Naive thymus-derived CD8-positive, alpha-beta T cell (primary cell): ENCODE data around the gene OPCML. TPM values are rescaled to one million over a fixed set of nuclear protein-coding genes. Genes with fewer than 3 reads are reported as not detected.

Source experiments
- ATAC-seq, 2 donors: fragments of 150-1000 bp; cut with Tn5 transposase in 1 of 2; sonication (Bioruptor Pico), chemical (Tn5 transposase) in 1 of 2; 1 replicate in 1 of 2; 2 replicates in 1 of 2; pipeline ENCODE4 v1.10.0; 2021; ENCODE audit warnings: mild to moderate bottlenecking in 2 of 2, moderate library complexity in 2 of 2
- POLR2A ChIA-PET: fragments of 350-600 bp; sonication (Branson Sonifier 250); formaldehyde crosslinking; loops from one replicate; lab custom pipeline; 2021; ENCODE audit warnings: antibody characterized with exemption; lab: Charles Lee
- DNase-seq, 10 donors: peaks; one replicate each; pipeline versions ENCODE4 v3.0.0 to v3.0.0-alpha.2; 2020 to 2022
- H3K27ac Mint-ChIP-seq, 10 donors: one replicate each; pipeline ENCODE4 v1.8.0; 2020 to 2022; ENCODE audit warnings: mild to moderate bottlenecking in 10 of 10, mixed read lengths in 10 of 10, moderate library complexity in 4 of 10, inconsistent platforms in 1 of 10
- H3K27me3 Mint-ChIP-seq, 5 donors: one replicate each; pipeline ENCODE4 v1.8.0; 2021 to 2022; ENCODE audit warnings: mixed read lengths in 5 of 5
- H3K36me3 Mint-ChIP-seq, 3 donors: one replicate each; pipeline ENCODE4 v1.8.0; 2020 to 2022; ENCODE audit warnings: mixed read lengths in 3 of 3, mild to moderate bottlenecking in 2 of 3, inconsistent platforms in 1 of 3
- H3K4me1 Mint-ChIP-seq, 4 donors: one replicate each; pipeline ENCODE4 v1.8.0; 2021 to 2022; ENCODE audit warnings: mixed read lengths in 4 of 4
- H3K4me3 Mint-ChIP-seq, 10 donors: one replicate each; pipeline ENCODE4 v1.8.0; 2020 to 2022; ENCODE audit warnings: mild to moderate bottlenecking in 10 of 10, mixed read lengths in 10 of 10, moderate library complexity in 6 of 10, inconsistent platforms in 1 of 10
- H3K9me3 Mint-ChIP-seq, 9 donors: one replicate each; pipeline ENCODE4 v1.8.0; 2020 to 2022; ENCODE audit warnings: mixed read lengths in 9 of 9, mild to moderate bottlenecking in 3 of 9, inconsistent platforms in 1 of 9, moderate library complexity in 1 of 9
- polyA plus RNA-seq, 3 donors: library from polyadenylated mRNA; unstranded; fragments of 300-500 nt; fragmentation: Illumina TruSeq; gene quantifications; one replicate each; pipeline ENCODE4 v1.2.3, GENCODE V29; 2021
- total RNA-seq, 8 experiments: library from RNA in 2 of 8; stranded (reverse) in 2 of 8; gene quantifications; one replicate each; pipeline ENCODE4 v1.2.3 and lab custom pipeline; 2021 to 2026

OPCML gene
- total and polyA plus RNA-seq, 5 experiments from 2014 or later, result not detected

DNA sequence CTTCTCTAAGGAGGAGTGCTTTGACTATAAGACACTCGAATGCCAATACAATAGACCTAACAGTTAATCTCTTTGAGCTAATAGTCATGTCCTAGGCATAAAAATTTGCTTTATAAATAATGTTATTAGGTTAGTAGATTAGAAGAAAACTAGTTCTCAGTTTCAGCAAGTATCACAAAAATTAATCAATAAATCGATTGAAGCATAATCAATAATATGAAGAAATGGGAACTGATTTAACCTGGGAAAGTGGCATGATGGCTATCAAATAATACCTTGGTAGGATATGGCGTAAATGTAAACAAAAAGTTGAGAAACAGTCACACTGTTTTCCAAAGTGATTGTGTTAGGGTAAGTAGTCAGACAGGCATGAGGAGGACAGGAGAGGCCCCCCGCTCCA lies 676.3 kb downstream of the OPCML start:
- no peak for DNase-seq
- Mint-ChIP-seq H3K36me3 (no peaks in the 10 kb centered on the region), H3K27me3 (peaks cover 0 to 10% (median 2%) of the 10 kb centered on the region in 5 donors), H3K27ac (no peak overlapping the region), H3K9me3 (peaks cover 0 to 5% (median 0%) of the 10 kb centered on the region in 9 donors), H3K4me1 (no peaks in the 10 kb centered on the region), H3K4me3 (no peak overlapping the region)
- POLR2A ChIA-PET, result no interaction called here
- ATAC-seq, result no peak

DNA sequence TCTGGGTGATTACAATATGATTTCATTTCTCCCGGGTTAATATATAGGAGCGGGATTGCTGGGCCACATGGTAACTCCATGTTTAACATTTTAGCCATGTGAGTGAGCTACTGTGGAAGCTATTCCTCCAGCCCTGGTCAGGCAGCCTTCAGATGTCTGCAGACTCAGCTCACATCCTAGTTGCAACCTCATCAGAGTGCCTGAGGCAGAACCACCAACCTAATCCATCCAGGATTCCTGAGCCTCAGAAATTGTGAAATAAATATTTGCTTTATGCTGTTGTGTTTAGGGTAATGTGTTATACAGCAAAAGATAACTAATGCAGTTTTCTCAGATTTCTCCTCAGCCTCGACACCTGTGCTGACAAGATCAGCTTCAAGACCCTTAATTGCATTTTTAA lies 676.8 kb downstream of the OPCML start:
- POLR2A ChIA-PET, result no interaction called here
- ATAC-seq, result no peak
- H3K27ac Mint-ChIP-seq, result no peak overlapping the region

DNA sequence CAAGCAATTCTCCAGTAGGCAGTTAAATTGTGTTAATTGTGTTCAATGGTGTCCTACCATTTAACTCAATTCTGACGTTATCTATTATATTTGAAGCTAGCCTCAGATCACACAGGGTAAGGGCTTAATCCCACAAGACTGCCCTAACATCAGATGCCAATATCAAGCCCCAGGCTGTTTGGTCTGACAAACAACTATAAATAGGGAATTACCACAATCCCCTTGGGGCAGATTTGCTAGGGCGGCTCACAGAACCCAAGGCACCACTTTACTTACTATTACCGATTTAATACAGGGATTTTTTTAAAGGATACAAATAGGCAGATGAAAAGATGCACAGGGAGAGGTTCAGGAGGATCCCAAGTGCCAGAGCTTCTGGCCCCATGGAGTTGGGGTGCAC lies 678.4 kb downstream of the OPCML start:
- H3K36me3 Mint-ChIP-seq, result no peaks in the 10 kb centered on the region
- H3K9me3 Mint-ChIP-seq, result peaks cover 0 to 5% (median 0%) of the 10 kb centered on the region in 9 donors
- POLR2A ChIA-PET, result no interaction called here
- ATAC-seq (no peak), DNase-seq (no peak)
- H3K4me3 Mint-ChIP-seq, result no peak overlapping the region
- no peak overlapping the region for H3K27ac Mint-ChIP-seq
- H3K4me1 Mint-ChIP-seq, result no peaks in the 10 kb centered on the region
- peaks cover 0 to 21% (median 3%) of the 10 kb centered on the region in 5 donors for H3K27me3 Mint-ChIP-seq

More for the DNA sequence above, 676.8 kb downstream of the OPCML start:
- Mint-ChIP-seq H3K4me3 (no peak overlapping the region), H3K36me3 (no peaks in the 10 kb centered on the region), H3K27me3 (peaks cover 0 to 10% (median 2%) of the 10 kb centered on the region in 5 donors), H3K9me3 (peaks cover 0 to 5% (median 0%) of the 10 kb centered on the region in 9 donors), H3K4me1 (no peaks in the 10 kb centered on the region)
- no peak for DNase-seq

DNA sequence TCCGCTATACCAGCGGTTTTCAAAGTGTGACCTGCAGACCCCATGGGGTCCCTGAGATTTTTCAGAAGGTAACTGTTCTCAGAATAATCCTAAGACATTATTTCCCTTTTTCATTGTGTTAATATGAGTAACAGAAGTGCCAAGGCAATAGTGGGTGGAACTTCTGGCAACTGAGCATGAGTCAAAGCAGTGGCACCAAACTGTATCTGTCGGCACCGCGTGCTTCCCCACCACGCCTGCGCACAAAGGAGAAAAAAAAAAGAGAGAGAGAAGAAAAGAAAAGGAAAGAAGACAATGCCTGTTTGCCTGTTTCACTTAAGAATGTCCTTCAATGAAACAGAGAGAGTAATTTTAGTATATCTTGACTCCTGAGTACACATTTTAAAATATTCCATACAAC lies 679.9 kb downstream of the OPCML start:
- H3K4me3 Mint-ChIP-seq, result no peak overlapping the region
- peaks cover 0 to 18% (median 2%) of the 10 kb centered on the region in 5 donors for H3K27me3 Mint-ChIP-seq
- ATAC-seq (no peak), DNase-seq (no peak)
- H3K27ac Mint-ChIP-seq, result no peak overlapping the region
- peaks cover 0 to 5% (median 0%) of the 10 kb centered on the region in 9 donors for H3K9me3 Mint-ChIP-seq
- POLR2A ChIA-PET, result no interaction called here
- no peaks in the 10 kb centered on the region for H3K36me3 Mint-ChIP-seq
- H3K4me1 Mint-ChIP-seq, result no peaks in the 10 kb centered on the region

DNA sequence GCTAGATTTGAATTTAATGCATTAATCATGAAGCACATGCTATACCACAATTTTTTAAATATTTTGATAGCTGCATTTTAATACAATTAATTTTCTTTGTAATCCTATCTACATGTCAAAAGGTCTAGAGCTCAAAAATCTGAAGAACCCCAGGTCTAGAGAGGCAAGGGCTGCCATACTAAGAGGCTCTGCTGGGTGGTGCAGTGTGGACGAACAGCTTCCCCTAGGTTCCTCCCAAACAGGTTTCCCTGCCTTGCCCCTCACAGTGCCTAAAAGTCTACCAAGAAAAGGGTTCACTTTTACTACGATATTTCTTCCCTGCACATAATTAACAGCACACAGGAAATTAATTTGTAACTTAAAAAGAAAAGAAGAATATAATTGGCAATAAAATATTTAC lies 681.1 kb downstream of the OPCML start:
- Mint-ChIP-seq H3K4me1 (no peaks in the 10 kb centered on the region), H3K4me3 (no peak overlapping the region), H3K27ac (no peak overlapping the region), H3K9me3 (peaks cover 0 to 5% (median 0%) of the 10 kb centered on the region in 9 donors), H3K36me3 (no peaks in the 10 kb centered on the region), H3K27me3 (peaks cover 0 to 18% (median 2%) of the 10 kb centered on the region in 5 donors)
- POLR2A ChIA-PET, result no interaction called here
- ATAC-seq (no peak), DNase-seq (no peak)

DNA sequence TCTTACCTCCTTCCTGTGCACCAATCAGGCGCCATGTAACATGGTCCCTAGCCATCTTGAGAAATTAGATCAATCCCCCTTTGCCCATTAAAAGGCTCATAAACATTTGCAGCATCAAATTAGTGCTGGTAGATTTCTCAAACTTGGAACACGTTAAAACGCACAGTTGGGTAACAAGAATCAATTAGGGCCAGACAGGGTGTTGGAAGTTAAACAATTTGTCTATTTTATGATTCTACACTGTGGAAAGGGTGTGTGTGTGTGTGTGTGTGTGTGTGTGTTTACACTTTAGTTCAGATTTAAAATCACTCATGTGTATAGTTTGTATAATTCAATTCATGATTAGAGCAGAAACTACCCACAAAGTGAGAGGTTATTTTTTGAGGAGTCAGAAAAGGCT lies 682.0 kb downstream of the OPCML start:
- POLR2A ChIA-PET, result no interaction called here
- DNase-seq (no peak), ATAC-seq (no peak)
- peaks cover 0 to 18% (median 0%) of the 10 kb centered on the region in 5 donors for H3K27me3 Mint-ChIP-seq
- no peaks in the 10 kb centered on the region for H3K4me1 Mint-ChIP-seq
- H3K4me3 Mint-ChIP-seq, result no peak overlapping the region
- H3K27ac Mint-ChIP-seq, result no peak overlapping the region
- no peaks in the 10 kb centered on the region for H3K36me3 Mint-ChIP-seq
- peaks cover 0 to 5% (median 0%) of the 10 kb centered on the region in 9 donors for H3K9me3 Mint-ChIP-seq

DNA sequence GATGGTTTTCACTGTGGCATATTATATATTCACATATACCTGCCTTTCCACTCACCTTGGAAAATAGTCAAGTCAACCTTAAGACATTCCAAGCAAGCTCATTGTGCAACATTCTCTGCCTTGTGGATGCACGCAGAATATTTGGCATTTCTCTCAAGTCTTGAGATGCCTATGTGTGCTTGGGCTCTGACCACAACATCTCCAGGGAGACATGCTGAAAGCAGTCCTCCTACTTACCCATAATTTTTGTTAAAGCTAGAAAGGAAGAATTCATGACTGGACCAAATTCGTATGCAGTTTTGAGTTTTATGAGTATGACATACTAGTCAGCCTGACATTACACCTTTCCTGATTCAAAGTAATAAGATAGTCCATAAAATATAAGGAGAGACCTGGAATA lies 684.0 kb downstream of the OPCML start:
- peaks cover 0 to 5% (median 0%) of the 10 kb centered on the region in 9 donors for H3K9me3 Mint-ChIP-seq
- no peak overlapping the region for H3K4me3 Mint-ChIP-seq
- DNase-seq (no peak), ATAC-seq (no peak)
- no peaks in the 10 kb centered on the region for H3K36me3 Mint-ChIP-seq
- no peaks in the 10 kb centered on the region for H3K4me1 Mint-ChIP-seq
- H3K27me3 Mint-ChIP-seq, result peaks cover 0 to 18% (median 0%) of the 10 kb centered on the region in 5 donors
- POLR2A ChIA-PET, result no interaction called here
- H3K27ac Mint-ChIP-seq, result no peak overlapping the region

DNA sequence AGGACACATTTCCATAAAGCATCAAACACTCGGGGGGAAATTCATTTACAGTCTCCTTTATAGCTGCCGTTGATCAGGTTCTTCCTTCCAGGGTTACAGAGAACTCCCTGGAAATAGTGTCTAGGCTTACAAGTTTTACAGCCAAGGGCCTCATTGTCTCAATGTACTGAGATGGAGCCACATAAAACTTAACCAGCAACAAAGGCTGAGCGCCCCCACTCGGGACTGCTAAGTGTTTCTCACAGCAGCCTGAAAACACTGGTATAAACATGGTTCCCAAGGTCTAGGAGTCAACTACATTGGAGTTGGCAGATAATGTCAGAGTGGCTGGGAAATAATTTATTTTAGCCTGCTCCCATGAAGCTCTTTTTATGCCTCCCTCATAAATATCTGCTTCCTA lies 686.2 kb downstream of the OPCML start:
- H3K36me3 Mint-ChIP-seq, result no peaks in the 10 kb centered on the region
- H3K4me1 Mint-ChIP-seq, result no peaks in the 10 kb centered on the region
- peaks cover 0 to 2% (median 0%) of the 10 kb centered on the region in 9 donors for H3K9me3 Mint-ChIP-seq
- POLR2A ChIA-PET, result no interaction called here
- H3K27me3 Mint-ChIP-seq, result peaks cover 0 to 18% (median 0%) of the 10 kb centered on the region in 5 donors
- DNase-seq (no peak), ATAC-seq (no peak)
- H3K4me3 Mint-ChIP-seq, result no peak overlapping the region
- no peak overlapping the region for H3K27ac Mint-ChIP-seq

DNA sequence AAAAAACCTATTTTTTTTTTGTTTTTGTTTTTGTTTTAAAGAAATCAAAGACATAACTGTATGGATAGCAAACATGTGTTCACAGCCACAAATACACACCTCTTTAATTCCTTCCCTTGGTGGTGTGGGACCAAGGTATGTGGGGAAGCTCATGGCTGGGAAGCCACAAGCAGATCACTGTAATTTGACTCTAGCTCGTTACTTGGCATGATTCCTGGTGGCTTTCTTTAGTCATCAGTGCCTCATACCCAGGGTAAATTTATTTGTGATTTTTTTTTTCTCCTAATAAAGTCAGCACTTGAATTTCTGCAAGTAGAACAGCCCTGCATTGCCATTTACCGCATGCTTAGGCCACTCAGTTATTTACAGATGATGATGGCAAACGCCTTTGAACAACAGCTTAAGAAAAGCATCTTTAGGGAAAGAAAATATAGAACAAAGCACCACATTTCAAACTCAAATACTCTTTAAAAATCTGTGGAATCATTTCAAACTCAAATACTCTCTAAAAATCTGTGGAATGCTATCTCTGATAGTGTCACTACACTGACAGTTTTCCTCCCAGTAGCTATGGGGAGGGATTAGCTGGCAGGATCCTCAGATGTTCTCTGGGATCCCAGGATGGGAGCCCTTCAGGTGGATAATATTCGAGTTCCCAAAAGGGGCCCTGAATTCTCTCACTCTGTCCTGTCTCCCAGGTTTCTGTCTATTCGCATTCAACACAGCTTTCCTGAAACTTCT lies 687.2 kb downstream of the OPCML start:
- Mint-ChIP-seq H3K36me3 (no peaks in the 10 kb centered on the region), H3K9me3 (peaks cover 0 to 2% (median 0%) of the 10 kb centered on the region in 9 donors), H3K27me3 (peaks cover 0 to 18% (median 0%) of the 10 kb centered on the region in 5 donors), H3K27ac (no peak overlapping the region), H3K4me3 (no peak overlapping the region), H3K4me1 (no peaks in the 10 kb centered on the region)
- ATAC-seq (no peak), DNase-seq (no peak)
- POLR2A ChIA-PET, result no interaction called here

DNA sequence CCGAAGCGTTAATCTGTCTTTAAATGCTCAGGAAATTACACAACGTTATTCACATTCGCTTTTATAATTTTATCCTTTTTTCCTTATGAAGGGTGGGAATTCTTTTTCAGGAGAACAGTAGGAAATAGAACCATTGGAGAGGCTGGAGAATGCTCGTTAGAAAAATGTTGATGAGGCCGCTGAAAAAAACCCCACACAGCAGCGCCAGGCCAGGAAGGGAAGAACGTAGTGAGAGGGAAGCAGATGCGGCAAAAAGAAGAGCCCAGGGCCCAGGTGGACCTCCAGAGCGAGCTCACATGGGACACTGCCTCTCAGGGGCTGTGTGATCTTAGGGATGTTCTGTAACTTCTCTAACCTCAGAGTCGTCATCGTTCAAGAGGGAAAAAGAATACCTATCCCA lies 691.6 kb downstream of the OPCML start:
- POLR2A ChIA-PET, result no interaction called here
- H3K27ac Mint-ChIP-seq, result no peak overlapping the region
- peaks cover 0 to 3% (median 0%) of the 10 kb centered on the region in 9 donors for H3K9me3 Mint-ChIP-seq
- H3K4me1 Mint-ChIP-seq, result no peaks in the 10 kb centered on the region
- no peak overlapping the region for H3K4me3 Mint-ChIP-seq
- peaks cover 0 to 2% (median 0%) of the 10 kb centered on the region in 3 donors for H3K36me3 Mint-ChIP-seq
- DNase-seq, result no peak
- H3K27me3 Mint-ChIP-seq, result peaks cover 0 to 3% (median 2%) of the 10 kb centered on the region in 5 donors
- ATAC-seq, result no peak

DNA sequence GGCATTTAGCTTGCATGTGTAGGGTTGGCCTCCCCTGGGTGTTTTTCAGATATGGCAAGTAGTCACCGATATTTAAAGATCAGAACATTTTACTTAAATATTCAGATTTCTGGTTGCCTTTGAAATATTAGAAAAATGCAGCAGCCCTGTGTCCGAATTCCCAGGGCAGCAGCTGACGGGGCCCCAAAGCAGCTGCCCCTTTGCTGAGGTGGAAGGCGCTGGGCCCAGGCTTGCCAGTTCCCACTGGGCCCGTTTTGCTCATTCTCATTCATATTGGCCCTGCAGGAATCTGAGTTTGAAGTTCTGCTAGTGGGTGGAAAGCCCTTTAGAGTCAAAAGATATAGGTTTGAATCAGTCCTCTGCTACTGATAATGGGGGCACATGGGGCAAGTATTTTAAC lies 692.1 kb downstream of the OPCML start:
- no peak for DNase-seq

DNA sequence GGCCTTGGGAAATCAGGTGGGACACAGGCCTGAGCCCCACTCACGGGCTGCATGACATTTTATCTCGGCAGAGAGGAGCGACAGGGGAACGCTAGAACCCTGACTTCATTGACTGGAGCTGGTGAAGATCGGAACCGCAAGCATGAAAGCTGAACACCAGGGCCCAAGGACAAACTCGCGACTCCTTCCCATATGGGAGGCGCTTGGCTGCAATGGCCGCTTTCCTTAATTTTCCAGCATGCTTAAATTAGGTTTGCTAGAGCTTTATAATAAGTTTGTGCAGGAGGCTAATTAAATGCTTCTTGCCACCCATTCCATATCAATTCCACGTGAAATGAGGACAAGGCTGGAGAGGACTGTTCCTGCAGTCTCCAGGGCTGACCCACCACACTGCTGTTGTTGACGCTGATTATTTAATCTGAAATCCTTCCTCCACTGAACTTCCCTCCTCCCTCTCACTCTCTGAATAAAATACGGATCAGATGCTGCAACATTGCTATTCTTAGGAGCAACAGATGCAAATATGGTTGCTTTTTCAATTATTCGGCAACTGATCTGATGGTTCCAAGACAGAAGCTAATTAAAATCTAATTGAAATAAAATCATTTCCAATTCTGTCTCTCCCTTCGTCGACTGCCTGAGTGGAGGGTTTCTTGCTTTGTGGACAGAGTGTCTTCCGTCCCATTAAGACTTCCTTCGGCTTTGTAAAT lies 692.9 kb downstream of the OPCML start:
- Mint-ChIP-seq H3K9me3 (peaks cover 0 to 3% (median 0%) of the 10 kb centered on the region in 9 donors), H3K36me3 (peaks cover 0 to 2% (median 0%) of the 10 kb centered on the region in 3 donors), H3K4me3 (no peak overlapping the region), H3K27me3 (peaks cover 0 to 6% (median 2%) of the 10 kb centered on the region in 5 donors), H3K4me1 (no peaks in the 10 kb centered on the region), H3K27ac (no peak overlapping the region)
- no peak for ATAC-seq
- no peak for DNase-seq
- POLR2A ChIA-PET, result no interaction called here

More for the DNA sequence above, 692.1 kb downstream of the OPCML start:
- peaks cover 0 to 3% (median 0%) of the 10 kb centered on the region in 9 donors for H3K9me3 Mint-ChIP-seq
- H3K27me3 Mint-ChIP-seq, result peaks cover 0 to 3% (median 2%) of the 10 kb centered on the region in 5 donors
- H3K4me3 Mint-ChIP-seq, result no peak overlapping the region
- no peak for ATAC-seq
- H3K27ac Mint-ChIP-seq, result no peak overlapping the region
- H3K36me3 Mint-ChIP-seq, result peaks cover 0 to 2% (median 0%) of the 10 kb centered on the region in 3 donors
- POLR2A ChIA-PET, result no interaction called here
- no peaks in the 10 kb centered on the region for H3K4me1 Mint-ChIP-seq

DNA sequence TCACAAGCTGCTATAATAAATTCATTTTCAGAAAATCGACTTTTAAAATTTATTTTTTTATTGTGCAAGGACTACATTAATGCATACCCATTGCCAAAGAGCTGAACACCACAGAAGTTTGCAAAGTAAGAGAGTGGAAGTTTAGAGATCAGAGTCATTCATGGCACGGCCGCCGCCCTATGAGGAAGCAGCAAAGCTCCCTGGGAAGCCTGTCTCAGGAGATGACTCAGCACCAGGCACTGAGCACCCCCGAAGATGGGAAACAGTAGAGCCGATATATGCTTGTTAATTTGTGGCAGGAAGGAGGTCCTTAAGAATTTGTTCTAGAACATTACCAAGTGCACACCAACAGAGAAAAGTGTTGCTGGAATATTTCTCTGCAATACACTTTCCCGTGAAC lies 693.7 kb downstream of the OPCML start:
- Mint-ChIP-seq H3K9me3 (peaks cover 0 to 3% (median 0%) of the 10 kb centered on the region in 9 donors), H3K4me3 (no peak overlapping the region), H3K27ac (no peak overlapping the region), H3K4me1 (no peaks in the 10 kb centered on the region), H3K27me3 (peaks cover 0 to 6% (median 2%) of the 10 kb centered on the region in 5 donors), H3K36me3 (peaks cover 0 to 2% (median 0%) of the 10 kb centered on the region in 3 donors)
- DNase-seq (no peak), ATAC-seq (no peak)
- POLR2A ChIA-PET, result no interaction called here
